NCI-H146 (cell line): ENCODE data around the gene RFX1.
"Not testable (repeated sequence)": the region's sequence is repeated elsewhere in the genome, so short reads cannot be mapped to it uniquely, and the experiment has no call there.

Experiments
- DNase-seq: peaks from one replicate; lab custom pipeline; 2025; lab: John Stamatoyannopoulos, UW

Gene RFX1

GRCh38 chr19:13934785-13935109, 71.4 kb downstream of the RFX1 start:
- no peak for DNase-seq

DNA sequence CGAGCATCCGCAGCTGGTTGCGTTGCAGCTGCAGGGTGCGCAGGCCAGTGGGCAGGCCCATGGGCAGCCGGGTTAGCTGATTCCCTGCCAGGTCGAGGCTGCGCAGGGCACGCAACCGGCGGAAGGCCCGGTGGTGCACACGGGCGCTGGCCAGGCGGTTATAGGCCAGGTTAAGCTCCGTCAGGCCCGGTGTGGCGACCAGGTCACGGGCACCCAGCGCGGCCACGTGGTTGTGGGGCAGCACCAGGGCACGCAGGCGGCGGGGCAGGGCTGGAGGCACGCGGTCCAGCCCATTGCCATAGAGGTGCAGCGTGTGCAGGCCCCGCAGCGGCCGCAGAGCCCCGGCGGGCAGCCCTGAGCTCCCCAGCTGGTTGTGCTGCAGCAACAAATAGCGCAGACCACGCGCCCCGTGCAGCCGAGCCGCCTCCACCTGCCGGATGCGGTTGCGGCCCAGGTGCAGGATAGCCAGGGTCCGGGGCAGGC, 73.2 kb downstream of the RFX1 start:
- DNase-seq = peak; percentile 66

DNA sequence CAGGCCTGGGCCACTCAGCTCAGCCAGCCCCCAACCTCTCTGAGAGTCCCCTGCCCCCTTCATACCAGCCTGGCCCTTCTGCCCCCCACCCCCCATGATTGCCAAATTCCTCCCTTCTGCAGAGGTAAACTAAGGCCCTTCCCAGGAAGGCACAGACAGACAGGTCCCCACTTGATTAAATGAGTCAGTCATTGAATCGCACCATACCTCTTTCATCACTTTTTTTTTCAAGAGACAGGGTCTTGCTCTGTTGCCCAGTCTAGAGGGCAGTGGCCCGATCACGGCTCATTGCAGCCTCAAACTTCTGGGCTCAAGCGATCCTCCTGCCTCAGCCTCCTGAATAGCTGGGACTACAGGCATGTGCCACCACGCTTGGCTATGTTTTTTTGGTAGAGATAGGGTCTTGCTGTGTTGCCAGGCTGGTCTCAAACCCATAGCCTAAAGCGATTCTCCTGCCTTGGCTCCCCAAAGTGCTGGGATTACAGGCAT, 73.9 kb downstream of the RFX1 start:
- DNase-seq = no peak

GRCh38 chr19:13931391-13932148, 74.5 kb downstream of the RFX1 start:
- DNase-seq = no peak

DNA sequence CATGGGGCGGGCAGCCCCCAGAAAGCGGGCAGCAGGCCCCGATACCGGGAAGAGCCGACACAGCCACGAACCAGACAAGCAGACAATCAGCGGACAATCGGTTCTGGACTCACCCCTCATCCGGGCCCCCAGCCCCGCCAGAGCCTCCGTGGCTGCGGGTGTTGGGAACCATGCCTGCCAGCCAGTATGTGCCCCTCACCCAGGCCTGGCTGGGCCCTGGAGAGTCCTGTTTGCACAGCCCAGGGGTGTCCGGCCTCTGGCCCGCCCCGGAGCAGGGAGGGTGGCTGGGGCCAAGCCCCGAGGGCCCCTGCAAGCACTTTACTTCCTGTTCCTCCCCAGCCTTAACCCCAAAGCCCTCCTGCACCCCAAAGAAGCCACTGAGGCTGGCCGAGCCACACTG, 75.7 kb downstream of the RFX1 start:
- DNase-seq = no peak

DNA sequence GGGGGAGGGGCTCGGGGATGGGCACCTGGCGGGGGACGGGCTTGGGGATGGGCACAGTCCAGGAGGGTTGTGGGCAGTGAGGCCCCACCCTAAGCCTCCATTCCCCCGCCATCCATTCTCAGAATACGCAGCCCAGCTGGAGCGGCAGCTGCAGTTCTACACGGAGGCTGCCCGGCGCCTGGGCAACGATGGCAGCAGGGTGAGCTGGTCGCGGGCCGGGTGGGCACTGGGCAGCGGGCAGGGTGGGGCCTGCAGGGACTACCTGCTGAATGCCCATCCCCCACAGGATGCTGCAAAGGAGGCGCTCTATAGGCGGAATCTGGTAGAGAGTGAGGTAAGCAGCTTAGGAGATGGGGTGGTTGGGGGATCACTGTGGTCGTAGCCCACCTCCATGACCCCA, 76.2 kb downstream of the RFX1 start:
- no peak for DNase-seq

DNA sequence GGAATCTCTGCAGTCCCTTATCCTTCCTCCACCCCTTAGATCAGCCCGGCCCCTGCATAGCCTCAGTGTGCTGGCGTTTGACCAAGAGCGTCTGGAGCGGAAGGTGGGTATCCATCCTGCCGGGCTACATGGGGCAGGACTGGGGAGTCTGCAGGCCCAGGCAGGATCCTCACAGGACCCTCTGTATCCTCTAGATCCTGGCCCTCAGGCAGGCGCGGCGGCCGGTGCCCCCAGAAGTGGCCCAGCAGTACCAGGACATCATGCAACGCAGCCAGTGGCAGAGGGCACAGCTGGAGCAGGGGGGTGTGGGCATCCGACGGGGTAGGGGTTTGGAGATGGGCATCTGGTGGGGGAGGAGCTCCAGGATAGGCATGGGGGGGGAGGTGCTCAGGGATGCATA, 76.8 kb downstream of the RFX1 start:
- no peak for DNase-seq

GRCh38 chr19:13926715-13927114, 79.4 kb downstream of the RFX1 start:
- DNase-seq = no peak

DNA sequence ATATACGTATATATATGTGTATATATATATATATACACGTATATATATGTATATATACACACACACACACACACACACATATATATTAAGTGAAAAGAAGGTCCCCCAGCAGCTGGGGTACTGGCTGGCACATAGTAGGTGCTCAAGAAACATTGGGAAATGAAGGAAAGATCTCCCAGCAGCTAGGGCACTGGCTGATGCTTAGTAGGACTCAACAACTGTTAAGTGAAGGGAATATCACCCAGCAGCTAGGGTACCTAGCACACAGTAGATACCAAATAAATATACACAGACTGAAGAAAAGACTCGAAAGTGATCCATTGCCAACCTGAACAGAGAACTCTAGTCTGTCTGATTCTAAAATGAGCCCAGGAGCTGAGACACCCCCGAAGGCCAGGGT, 80.1 kb downstream of the RFX1 start:
- no peak for DNase-seq

DNA sequence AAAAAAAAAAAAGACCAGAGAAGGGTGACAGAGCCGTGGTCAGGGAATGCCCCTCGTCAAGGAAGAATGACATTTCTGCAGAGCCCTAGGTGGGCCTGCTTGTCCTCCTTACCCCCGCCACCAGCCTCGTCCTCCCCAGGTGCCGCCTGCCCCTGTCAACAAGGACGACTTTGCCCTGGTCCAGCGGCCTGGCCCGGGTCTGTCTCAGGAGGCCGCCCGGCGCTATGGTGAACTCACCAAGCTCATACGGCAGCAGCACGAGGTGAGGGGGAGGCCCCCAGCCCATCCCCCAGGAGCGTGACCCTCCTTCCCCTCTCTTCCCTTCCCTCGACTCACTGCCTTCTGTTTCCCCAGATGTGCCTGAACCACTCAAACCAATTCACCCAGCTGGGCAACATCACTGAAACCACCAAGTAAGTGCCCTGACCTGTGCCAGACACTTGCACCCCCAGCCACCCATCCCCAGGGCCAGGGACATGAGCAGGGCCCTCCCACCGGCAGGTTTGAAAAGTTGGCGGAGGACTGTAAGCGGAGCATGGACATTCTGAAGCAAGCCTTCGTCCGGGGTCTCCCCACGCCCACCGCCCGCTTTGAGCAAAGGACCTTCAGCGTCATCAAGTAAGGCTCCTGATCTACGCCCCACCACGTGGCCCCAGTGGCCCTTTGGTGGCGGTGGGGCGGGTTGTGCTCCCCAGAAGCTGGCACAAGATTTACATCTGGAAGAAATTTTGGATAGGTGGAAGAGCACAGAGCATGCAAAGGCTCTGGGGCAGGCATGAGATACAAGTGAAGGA, 82.7 kb downstream of the RFX1 start:
- DNase-seq = no peak

- not testable (repeated sequence) for DNase-seq
Measured at GRCh38 chr19:13922118-13922517, 84.0 kb downstream of the RFX1 start.

- no peak for DNase-seq
Measured at GRCh38 chr19:13920940-13921747, 85.0 kb downstream of the RFX1 start.

GRCh38 chr19:13920524-13920923, 85.6 kb downstream of the RFX1 start:
- DNase-seq = no peak

- DNase-seq = no peak
Measured at GRCh38 chr19:13918726-13919411, 87.3 kb downstream of the RFX1 start.

DNA sequence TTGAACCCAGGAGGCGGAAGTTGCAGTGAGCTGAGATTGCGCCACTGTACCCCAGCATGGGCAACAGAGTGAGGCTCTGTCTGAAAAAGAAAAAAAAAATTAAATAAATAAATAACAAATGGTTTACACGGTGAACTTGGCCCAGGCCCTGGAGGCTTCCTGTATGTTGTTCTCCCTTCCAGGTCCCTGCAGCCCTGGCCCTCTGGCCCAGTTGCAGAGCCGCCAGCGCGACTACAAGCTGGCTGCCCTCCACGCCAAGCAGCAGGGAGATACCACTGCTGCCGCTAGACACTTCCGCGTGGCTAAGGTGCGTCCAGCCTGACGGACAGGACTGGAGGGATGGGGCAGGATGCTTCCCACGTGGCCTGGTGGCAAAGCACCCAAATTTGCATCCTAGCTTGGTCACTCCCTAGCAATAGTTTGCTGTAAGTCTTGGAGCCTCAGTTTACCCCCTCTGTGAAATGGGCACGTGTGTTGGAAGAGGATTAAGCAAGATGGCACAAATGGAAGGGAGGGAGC, 88.2 kb downstream of the RFX1 start:
- DNase-seq = no peak

DNA sequence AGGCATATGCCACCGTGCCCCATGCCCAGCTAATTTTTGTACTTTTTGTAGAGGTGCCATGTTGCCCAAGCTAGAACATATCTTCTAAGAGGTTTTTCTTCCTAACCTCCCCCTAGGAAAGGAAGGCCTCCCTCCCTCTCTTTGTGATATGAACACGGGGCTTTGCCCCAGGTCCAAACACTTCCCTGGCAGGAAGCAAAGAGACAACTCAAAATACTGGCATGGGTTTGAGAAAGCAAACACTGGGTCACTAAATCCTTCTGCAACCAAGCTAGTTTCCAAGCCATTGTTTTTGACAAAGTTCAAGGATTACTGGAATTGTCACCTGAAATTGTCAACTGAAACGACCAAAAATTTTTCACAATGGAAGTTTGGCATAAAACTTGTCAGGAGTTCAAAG, 91.3 kb downstream of the RFX1 start:
- no peak for DNase-seq

- no peak for DNase-seq
Measured at GRCh38 chr19:13913352-13913751, 92.8 kb downstream of the RFX1 start.
